KG1 (cell line): ENCODE data around the gene PPOX.

Source experiments
- DNase-seq: peaks from one replicate; lab custom pipeline; 2025; lab: John Stamatoyannopoulos, UW

Gene PPOX

DNA sequence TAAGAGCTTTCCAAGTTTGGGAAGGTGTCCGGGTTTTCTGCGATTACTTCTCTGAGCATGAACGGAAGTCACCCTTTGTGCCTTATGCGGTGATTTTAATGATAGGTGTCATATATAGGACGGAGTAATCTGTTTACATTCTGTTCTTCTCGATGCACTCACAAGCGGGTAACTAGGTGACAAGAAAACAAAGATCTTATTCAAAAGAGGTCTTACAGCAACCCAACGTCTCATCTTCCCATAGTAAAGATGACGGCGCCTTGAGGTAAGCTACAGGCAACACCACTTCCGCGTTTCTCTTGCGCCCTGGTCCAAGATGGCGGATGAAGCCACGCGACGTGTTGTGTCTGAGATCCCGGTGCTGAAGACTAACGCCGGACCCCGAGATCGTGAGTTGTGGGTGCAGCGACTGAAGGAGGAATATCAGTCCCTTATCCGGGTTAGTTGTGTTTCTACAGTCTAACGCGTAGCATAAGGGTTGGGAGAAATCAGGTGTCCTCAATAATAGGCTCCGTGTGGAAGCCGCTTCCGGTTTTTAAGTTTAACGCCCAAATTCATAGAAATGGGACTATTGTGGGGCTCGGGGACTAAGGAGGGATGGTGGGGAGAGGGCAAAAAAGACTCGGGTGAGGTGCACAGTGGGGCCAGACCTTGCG lies 12.4 kb upstream of the PPOX start, which contains the start of gene UFC1:
TSS of gene UFC1 (plus strand) at position 297 of the 656 bp plus-strand sequence. CDS start at position 317, 20 bp downstream.
- DNase-seq = peak; percentile 85

DNA sequence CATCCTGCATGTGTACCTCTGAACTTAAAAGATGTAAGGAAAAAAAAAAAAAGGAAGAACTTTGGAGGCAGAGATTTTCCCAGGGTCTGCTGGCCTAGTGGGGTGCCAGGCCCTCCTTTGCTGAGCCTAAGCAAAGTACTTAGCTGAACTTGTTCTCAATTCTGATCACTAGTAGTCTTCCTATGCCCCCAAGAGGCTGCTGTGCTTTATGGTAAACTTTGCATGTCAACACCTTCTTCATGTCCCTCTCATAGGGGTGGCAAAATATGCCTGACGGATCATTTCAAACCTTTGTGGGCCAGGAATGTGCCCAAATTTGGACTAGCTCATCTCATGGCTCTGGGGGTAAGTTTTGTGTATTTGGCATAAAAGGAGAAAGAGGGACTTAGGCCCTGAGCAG lies 8.4 kb upstream of the PPOX start:
- DNase-seq = no peak

DNA sequence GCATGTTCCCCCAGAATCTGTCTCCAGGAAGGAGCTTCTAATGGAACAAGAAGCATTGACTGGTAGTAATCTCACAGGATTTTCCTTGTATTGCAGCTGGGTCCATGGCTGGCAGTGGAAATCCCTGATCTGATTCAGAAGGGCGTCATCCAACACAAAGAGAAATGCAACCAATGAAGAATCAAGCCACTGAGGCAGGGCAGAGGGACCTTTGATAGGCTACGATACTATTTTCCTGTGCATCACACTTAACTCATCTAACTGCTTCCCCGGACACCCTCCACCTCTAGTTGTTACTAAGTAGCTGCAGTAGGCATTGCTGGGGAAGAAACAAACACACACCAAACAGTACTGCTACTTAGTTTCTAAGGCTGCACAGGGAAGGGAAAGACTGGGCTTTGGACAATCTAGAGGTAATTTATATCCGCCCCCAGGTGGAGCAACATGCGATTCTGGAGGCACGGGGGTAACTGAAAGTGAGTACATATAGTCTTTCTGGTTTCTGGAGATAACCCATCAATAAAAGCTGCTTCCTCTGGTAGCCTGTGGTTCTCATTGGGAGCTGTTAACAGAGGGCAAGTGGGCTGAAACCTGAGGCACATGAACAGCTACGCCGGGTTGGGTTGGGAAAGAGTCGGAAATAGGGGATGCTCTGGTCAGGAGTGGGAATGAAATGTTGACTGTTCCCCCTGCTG lies 7.8 kb upstream of the PPOX start:
- DNase-seq = no peak

DNA sequence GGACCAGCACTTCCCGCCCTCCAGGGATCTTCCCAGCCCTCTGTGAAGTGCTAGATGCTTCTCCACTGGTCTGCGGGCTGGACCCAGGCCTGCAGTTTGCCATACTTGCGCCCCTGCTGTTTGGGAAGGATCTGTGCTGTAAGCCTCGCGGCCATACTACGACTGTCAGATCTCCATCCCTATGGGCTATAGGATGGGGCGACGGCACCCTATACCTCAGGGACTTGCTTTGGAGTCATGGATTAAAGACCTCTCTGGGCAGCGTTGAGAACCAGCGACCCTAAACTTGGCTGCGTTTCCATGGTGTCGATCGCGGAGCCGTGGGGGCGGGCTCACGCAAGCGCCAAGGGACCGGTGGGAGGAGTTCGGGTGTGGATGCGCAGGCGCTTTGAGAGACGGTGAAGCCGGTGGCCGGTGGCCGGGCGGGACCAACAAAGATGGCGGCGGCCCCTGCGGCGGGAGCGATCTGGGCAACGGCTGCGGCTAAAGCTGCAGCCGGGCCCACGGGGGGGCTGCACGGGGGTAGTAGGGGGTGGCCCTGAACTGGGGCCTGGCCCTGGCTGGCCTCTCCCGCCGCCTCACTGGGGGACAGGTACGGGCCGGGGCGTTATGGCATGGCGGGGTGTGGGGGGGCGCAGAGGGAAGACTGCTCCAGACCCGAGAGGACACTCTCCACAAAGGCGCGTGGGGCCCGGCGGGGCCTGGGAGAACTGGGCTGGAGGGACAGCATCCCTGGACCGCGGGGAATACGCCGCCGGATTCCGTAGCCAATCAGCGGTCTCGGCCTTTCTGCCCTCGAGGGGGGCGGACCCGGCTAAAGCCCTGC lies 6.9 kb upstream of the PPOX start, which contains the start of gene USP21:
TSS of gene USP21 (plus strand) at position 414 of the 826 bp plus-strand sequence. CDS start 1,141 bp downstream, outside the sequence.
- peak; percentile 78 for DNase-seq

DNA sequence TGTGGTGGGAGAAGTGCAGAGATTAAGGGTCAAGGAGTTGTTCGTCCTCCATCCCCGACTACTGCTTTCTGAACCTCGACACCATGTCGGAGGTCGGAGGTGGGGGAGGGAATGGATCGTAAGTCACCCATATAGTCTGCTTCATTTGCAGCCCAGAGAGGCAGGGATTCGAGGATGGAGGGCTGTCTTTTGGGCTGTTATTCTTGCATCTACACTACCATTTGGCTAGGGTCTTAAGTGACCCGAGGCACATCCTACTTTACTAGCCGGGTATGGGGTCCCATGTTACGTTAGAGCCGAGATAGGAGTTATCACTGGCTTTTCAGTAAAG lies 6.3 kb upstream of the PPOX start:
- no peak for DNase-seq

DNA sequence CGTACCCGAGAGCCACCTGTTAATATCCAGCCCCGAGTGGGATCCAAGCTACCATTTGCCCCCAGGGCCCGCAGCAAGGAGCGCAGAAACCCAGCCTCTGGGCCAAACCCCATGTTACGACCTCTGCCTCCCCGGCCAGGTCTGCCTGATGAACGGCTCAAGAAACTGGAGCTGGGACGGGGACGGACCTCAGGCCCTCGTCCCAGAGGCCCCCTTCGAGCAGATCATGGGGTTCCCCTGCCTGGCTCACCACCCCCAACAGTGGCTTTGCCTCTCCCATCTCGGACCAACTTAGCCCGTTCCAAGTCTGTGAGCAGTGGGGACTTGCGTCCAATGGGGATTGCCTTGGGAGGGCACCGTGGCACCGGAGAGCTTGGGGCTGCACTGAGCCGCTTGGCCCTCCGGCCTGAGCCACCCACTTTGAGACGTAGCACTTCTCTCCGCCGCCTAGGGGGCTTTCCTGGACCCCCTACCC lies 5.5 kb upstream of the PPOX start:
- no peak for DNase-seq

DNA sequence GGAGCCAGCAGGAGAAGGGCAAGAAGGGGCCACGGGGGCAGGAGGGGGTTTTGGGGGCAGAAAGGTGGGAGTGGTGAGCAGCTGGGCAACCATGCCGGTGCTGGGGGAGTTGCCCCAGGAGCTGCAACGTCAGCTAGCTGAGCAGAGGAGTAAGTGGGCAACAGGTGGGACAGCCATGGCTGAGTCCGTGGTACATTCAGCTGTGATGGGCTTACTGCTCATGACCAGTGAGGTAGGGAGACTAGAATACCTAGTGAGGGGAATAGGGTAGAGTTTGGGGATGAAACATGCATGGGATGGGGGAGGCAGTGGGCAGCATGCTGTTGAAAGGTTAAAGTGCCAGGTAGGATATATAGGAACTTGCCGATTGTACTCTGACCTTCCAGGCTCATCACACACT lies 4.6 kb upstream of the PPOX start:
- no peak for DNase-seq

DNA sequence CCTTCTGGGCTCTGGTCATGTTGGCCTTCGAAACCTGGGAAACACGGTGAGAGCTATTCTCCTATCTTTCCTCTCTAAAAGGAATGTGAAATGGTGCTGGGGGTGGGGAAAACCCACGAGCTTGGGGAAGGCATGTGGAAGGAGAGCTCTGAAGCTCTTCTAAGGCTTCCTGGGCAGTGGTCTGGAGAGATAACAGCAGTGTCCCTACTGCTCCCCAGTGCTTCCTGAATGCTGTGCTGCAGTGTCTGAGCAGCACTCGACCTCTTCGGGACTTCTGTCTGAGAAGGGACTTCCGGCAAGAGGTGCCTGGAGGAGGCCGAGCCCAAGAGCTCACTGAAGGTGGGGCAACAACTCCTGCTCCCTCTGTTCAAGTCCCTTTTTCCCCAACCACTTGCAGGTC lies 4.2 kb upstream of the PPOX start:
- DNase-seq = no peak

DNA sequence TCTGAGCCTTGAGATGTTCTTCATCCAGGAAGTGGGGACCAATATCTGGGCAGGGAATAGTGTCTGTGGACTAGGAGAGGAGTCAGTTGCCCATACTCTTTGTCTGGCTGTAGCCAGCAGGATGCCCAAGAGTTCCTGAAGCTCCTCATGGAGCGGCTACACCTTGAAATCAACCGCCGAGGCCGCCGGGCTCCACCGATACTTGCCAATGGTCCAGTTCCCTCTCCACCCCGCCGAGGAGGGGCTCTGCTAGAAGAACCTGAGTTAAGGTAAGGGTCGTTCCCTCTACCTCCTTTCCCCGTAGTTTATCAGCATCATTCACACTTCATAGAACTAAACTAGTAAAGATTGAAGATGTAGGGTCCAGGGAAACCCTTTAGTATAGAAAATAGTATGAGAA lies 3.4 kb upstream of the PPOX start:
- DNase-seq = no peak

DNA sequence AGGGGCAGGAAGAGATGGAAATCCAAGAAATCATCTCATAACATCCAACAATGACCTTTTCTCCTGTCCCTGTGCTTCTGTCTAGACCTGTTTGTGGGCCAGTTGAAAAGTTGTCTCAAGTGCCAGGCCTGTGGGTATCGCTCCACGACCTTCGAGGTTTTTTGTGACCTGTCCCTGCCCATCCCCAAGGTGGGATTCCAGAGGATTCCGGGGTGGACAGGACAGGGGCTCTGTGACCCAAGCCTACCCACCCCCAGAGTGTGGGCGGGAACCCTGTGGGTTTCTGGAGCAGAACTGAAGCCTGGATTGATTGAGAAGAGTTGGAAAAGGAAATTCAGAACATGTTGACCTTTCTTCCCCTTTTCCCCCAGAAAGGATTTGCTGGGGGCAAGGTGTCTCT lies 2.4 kb upstream of the PPOX start:
- DNase-seq = no peak

DNA sequence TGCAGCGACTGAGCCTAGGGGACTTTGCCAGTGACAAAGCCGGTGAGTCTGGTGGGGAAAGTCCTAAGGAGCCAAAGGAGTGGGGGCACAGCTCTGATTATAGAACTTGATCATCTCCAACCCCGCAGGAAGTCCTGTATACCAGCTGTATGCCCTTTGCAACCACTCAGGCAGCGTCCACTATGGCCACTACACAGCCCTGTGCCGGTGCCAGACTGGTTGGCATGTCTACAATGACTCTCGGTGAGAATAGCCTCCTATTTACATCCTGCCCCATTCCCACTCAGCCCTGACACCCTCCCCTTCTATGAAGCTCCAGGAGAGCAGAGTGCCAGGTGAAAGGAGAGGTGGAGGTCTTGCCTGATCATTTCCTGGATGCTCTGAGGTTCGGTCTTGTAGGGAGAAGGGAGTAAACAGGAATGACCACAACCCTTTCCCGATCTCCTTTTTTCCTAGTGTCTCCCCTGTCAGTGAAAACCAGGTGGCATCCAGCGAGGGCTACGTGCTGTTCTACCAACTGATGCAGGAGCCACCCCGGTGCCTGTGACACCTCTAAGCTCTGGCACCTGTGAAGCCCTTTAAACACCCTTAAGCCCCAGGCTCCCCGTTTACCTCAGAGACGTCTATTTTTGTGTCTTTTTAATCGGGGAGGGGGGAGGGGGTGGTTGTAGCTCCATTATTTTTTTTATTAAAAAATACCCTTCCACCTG lies 1.2 kb upstream of the PPOX start:
- DNase-seq = no peak

DNA sequence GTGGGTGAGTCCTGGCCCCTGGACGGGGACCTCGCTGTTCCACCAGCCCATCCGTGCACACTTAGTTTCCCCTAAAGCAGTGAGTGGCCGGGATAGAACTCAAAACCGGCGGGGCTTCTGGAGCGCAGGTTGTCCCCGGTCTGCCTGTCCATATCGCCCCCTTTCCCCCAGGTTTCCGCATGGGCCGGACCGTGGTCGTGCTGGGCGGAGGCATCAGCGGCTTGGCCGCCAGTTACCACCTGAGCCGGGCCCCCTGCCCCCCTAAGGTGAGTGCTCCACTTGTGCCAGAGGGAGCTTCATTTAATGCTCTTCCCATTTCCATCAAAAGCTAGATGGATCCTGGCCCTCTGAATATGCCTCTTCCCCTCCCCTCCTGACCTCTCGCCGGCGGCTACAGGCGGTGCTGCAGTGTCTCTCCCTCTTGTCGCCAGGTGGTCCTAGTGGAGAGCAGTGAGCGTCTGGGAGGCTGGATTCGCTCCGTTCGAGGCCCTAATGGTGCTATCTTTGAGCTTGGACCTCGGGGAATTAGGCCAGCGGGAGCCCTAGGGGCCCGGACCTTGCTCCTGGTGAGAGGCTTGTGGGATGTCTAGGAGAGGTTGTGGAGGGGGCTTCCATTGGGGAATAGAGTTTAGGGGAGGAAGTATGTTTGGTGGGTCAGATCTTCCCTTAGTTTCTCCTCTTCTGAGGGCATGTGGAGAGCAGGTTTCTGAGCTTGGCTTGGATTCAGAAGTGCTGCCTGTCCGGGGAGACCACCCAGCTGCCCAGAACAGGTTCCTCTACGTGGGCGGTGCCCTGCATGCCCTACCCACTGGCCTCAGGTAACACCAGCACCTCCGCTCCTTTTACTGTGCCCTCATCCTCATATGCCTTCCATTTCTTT lies 683 bp downstream of the PPOX start:
- no peak for DNase-seq

DNA sequence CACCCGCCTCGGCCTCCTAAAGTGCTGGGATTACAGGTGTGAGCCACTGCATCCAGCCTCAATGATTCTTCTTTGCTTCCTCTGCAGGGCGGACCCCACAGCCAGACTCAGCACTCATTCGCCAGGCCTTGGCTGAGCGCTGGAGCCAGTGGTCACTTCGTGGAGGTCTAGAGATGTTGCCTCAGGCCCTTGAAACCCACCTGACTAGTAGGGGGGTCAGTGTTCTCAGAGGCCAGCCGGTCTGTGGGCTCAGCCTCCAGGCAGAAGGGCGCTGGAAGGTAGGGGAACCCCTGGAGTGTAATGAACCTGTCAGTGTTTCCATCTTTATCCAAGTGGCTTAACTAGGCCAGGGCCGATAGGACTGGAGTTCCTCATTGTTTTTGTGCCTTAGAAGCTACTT lies 2.7 kb downstream of the PPOX start:
- DNase-seq = no peak

DNA sequence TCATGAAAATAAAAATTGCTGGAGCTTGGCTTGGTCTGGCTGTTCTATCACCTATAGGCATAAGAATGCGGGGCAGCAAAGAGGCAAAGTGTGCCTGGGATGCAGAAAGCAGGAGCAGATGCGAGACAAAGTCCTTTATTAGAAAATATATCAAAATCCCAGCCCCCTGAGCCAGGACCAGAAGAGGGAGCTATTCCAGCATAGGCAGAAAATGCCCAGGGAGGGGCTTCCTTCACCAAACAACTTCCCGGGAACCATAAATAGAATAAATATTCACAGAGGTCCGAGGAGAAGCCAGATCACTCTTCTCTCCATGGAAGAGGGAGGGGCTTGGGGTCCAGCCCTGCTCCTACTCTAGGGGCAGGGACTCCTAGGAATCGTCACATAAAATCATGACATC lies 5.0 kb downstream of the PPOX start:
- no peak for DNase-seq

DNA sequence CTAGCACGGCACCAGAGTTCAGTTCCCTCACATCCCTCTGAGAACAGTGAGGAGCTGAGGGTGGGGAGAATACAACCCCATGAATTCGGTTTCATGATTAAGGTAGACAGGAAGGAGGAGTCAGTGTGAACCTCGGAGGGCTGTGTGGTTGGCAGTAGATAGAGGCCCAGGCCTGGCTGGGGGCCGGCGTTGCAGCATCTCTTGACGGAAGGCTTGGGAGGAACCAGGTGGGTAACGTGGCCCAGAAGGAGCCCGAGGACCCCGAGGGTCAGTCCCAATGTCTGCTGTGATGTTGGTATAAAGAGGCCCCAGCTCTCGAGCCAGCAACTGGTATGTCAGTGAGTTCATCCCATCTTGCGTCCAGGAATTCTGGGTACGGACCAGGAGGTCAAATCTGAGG lies 5.5 kb downstream of the PPOX start:
- no peak for DNase-seq

DNA sequence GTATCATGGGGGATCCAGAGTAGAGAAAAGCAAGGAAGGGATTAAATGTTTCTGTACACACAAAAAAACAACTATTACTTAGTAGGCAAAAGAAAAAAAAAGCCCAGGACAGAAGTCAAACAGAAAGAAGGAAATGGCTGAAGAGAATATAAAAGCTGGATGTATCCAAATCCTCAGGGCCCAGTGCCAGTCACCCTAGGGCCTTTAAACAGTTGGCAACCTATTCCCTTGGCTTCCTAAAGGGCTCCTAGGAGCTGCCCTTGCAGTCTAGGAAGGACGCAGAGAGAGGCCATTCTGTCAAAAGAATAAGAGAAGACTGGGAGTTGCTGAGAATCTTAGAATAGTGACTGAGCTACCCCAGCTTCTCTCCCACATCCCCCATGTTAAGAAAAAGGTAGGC lies 6.1 kb downstream of the PPOX start:
- no peak for DNase-seq

DNA sequence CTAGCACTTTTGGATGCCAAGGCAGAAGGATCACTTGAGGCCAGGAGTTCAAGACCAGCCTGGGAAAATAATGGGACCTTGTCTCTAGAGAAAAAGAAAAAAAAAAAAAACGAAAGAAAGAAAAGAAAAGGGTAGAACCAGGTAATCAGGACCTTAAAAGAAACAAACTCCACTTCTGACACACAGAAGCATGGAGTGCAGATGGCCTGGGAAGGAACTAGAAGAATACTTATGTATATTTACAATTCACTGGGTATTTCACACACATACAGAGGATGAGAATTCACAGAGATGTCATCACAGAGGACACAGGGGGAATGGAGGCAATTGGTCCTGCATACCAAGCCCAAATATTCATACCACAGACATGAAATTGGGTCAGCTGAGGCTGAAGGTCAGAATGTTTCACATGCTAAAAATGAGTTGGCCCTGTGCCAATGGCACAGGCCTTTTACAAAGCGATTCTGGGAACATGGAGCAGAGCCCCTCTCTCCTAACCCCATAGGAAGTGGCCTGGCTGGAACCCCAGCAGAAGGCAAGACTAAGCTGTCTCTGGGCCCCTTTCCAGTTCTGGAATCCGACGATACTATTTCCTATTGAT lies 6.7 kb downstream of the PPOX start:
- no peak for DNase-seq

DNA sequence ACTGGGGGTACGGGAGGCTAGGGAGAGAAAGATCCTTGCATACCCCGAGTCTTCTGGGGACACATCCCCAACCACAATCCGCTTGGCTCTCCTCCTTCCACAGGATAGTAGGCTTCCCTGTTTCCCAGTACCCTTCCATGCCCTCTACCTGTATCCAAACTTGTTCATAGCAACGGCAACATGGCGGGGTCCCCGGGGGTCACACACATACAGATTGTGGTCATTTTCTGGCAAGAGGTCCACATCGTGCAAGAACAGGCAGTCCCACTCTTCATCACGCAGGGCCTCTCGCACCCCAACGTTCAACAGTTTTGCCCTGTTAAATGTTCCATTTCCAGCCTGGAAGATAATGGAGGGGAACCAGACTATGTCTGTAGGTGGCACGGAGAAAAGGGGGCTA lies 7.5 kb downstream of the PPOX start:
- no peak for DNase-seq

DNA sequence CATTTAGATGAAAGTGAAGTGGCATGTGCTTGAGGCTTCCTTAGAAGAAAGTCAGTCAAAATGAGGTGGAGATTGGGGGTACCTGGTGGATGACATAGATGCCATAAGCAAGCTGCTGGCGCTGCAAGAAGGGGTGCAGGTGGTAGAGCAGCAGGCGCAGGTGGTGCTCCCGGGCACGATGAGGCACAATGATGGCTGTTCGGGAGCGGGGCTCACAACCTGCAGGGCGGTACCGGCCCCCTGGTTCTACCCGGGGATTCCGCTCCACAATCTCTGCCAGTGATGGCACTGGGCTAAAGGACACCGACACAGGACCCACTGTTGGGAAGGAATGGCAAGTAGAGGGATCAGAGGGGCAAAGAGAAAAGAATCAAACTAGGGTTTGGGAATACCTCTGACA lies 8.7 kb downstream of the PPOX start:
- no peak for DNase-seq

DNA sequence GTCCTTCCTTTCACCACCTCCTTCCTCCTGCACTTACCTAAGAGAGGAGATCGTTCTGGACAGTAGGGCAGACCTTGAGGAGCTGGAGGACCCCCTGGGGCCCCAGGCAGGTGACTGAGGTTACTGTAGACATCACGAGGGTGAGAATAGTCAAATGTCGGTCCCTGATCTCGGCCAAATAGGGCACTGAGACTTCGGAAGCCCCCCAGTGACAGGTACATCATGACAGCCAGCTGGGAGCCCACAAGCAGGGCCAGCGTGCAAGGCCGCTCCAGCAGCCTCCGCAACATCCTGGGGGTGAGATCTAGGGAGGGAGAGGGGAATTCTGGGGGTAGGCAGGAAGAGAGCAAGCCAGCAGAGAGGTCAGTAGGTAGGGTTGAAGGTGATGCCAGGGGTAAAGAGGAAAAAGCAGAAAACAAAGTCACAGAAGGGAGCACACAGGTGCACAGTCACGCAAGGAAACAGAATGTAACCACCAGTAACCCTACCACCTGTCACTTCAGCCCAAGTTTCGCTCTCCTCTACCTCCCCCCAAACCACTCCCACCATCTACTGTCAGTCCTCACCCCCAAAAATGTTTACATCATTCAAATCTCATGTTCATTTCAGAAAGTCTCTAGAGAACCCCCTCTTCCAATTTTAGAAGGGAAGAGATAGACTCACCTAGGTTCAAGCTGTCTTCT lies 9.7 kb downstream of the PPOX start:
- no peak for DNase-seq
